Peyer's patch (tissue), 4 donors: ENCODE data around the gene CCDC88A. TPM values are rescaled to one million over a fixed set of nuclear protein-coding genes. Genes with fewer than 3 reads are reported as not detected.
"Not testable (repeated sequence)": the region's sequence is repeated elsewhere in the genome, so short reads cannot be mapped to it uniquely, and the experiment has no call there.

Source experiments
- DNase-seq, 3 donors: peaks; one replicate each; pipeline ENCODE4 v3.0.0-alpha.2; 2017 to 2019
- H3K27ac ChIP-seq, 4 donors: fragments of 200-600 bp; sonication (generic); one replicate each; pipeline ENCODE4 v1.5.1; 2016 to 2019
- H3K27me3 ChIP-seq, 2 donors: fragments of 200-600 bp; sonication (generic); one replicate each; pipeline ENCODE4 v1.5.1; 2019
- H3K36me3 ChIP-seq, 3 donors: fragments of 200-600 bp; sonication (generic); one replicate each; pipeline ENCODE4 v1.5.1; 2016 to 2019
- H3K4me1 ChIP-seq, 4 donors: fragments of 200-600 bp; sonication (generic); one replicate each; pipeline ENCODE4 v1.5.1; 2016 to 2019
- H3K4me3 ChIP-seq, 4 donors: fragments of 200-600 bp; sonication (generic); 1 replicate in 3 of 4; 2 replicates in 1 of 4; pipeline ENCODE4 v1.5.1; 2016 to 2019; ENCODE audit warnings: mild to moderate bottlenecking in 1 of 4
- H3K9me3 ChIP-seq, 4 donors: fragments of 200-600 bp; sonication (generic); one replicate each; pipeline ENCODE4 v1.5.1; 2016 to 2019; ENCODE audit warnings: mild to moderate bottlenecking in 1 of 4
- CTCF ChIP-seq, 6 experiments: fragments of 450-650 bp in 4 of 6; fragments of 200-600 bp in 2 of 6; sonication (generic) in 1 of 6; IDR thresholded peaks; one replicate each; pipeline ENCODE4 v1.5.1; 2017 to 2019; ENCODE audit warnings: antibody characterized with exemption in 6 of 6, mild to moderate bottlenecking in 3 of 6, moderate library complexity in 1 of 6
- POLR2A ChIP-seq, 2 donors: fragments of 450-650 bp; IDR thresholded peaks; one replicate each; pipeline ENCODE4 v1.5.1; 2017; ENCODE audit warnings: antibody characterized with exemption in 2 of 2, mild to moderate bottlenecking in 2 of 2, moderate library complexity in 2 of 2
- total RNA-seq, 4 donors: library from RNA; depleted of rRNA; stranded (reverse); fragments of >200 nt; gene quantifications; one replicate each; pipeline ENCODE4 v1.1.0, GENCODE V29; 2016

The CCDC88A gene
- total RNA-seq, 4 donors from 2014 or later = 7.7 to 95.7 (median 16.9) TPM

- Histone ChIP-seq H3K4me3 (peak overlapping the region; percentile 76 to 93 (median 85)), H3K4me1 (peaks cover 0 to 12% (median 0%) of the 10 kb centered on the region in 4 donors), H3K27me3 (no peaks in the 10 kb centered on the region), H3K9me3 (no peaks in the 10 kb centered on the region), H3K27ac (peak overlapping the region; percentile 88 to 92 (median 89)), H3K36me3 (no peaks in the 10 kb centered on the region)
- DNase-seq = peak; percentile 79 to 95 (median 94)
- TF ChIP-seq CTCF (IDR thresholded peaks at IDR 0.05) (peak in 1 of 6 experiments; percentile 2), POLR2A (IDR thresholded peaks at IDR 0.05) (peak; percentile 69 to 76)
Observed at GRCh38 chr2:55282110-55282917, 137.3 kb downstream of the CCDC88A start.

- H3K27ac ChIP-seq = peak overlapping the region in 1 of 4 donors; percentile 90
- not testable (repeated sequence) for DNase-seq, H3K9me3 ChIP-seq, H3K27me3 ChIP-seq, H3K4me3 ChIP-seq, H3K36me3 ChIP-seq
- peaks cover 0 to 12% (median 0%) of the 10 kb centered on the region in 4 donors for H3K4me1 ChIP-seq
Observed at GRCh38 chr2:55280851-55281546, 138.7 kb downstream of the CCDC88A start.

- peaks cover 0 to 12% (median 0%) of the 10 kb centered on the region in 4 donors for H3K4me1 ChIP-seq
- H3K9me3 ChIP-seq, DNase-seq, H3K4me3 ChIP-seq, H3K27me3 ChIP-seq, H3K36me3 ChIP-seq, H3K27ac ChIP-seq: not testable (repeated sequence)
Observed at GRCh38 chr2:55279859-55280424, 139.7 kb downstream of the CCDC88A start.

- not testable (repeated sequence) for H3K36me3 ChIP-seq, H3K9me3 ChIP-seq, H3K4me3 ChIP-seq, H3K27ac ChIP-seq, H3K27me3 ChIP-seq, DNase-seq
- H3K4me1 ChIP-seq = peaks cover 0 to 12% (median 0%) of the 10 kb centered on the region in 4 donors
Observed at GRCh38 chr2:55279214-55279835, 140.3 kb downstream of the CCDC88A start.

GRCh38 chr2:55277310-55277709 lies 142.3 kb downstream of the CCDC88A start:
- Histone ChIP-seq H3K27ac (peak overlapping the region in 1 of 4 donors; percentile 3), H3K4me3 (no peak overlapping the region), H3K4me1 (no peaks in the 10 kb centered on the region), H3K9me3 (no peaks in the 10 kb centered on the region), H3K27me3 (no peaks in the 10 kb centered on the region), H3K36me3 (no peaks in the 10 kb centered on the region)
- no peak for TF ChIP-seq POLR2A (IDR thresholded peaks at IDR 0.05)
- TF ChIP-seq CTCF (IDR thresholded peaks at IDR 0.05) = no peak
- no peak for DNase-seq

- not testable (repeated sequence) for H3K27me3 ChIP-seq, DNase-seq, H3K36me3 ChIP-seq, H3K4me3 ChIP-seq, H3K27ac ChIP-seq, H3K9me3 ChIP-seq
- peaks cover 0 to 12% (median 0%) of the 10 kb centered on the region in 4 donors for H3K4me1 ChIP-seq
Observed at GRCh38 chr2:55274346-55274745, 145.3 kb downstream of the CCDC88A start.

GRCh38 chr2:55269645-55269990 lies 150.0 kb downstream of the CCDC88A start:
- H3K4me1 ChIP-seq = peaks cover 0 to 12% (median 0%) of the 10 kb centered on the region in 4 donors
- TF ChIP-seq CTCF (IDR thresholded peaks at IDR 0.05) (no peak), POLR2A (IDR thresholded peaks at IDR 0.05) (no peak)
- no peaks in the 10 kb centered on the region for H3K9me3 ChIP-seq
- H3K4me3 ChIP-seq = peak overlapping the region; percentile 47 to 75 (median 59)
- peak overlapping the region; percentile 10 to 84 (median 80) for H3K27ac ChIP-seq
- H3K36me3 ChIP-seq = peaks cover 0 to 6% (median 0%) of the 10 kb centered on the region in 3 donors
- H3K27me3 ChIP-seq = no peaks in the 10 kb centered on the region
- DNase-seq = no peak
